ENCODE data around the gene LRRTM2. TPM values are rescaled to one million over a fixed set of nuclear protein-coding genes. Genes with fewer than 3 reads are reported as not detected.

Gene LRRTM2
- total RNA-seq, 2 donors from 2014 or later = not detected

- Histone ChIP-seq H3K9me3 (no peaks in the 10 kb centered on the region), H3K36me3 (no peaks in the 10 kb centered on the region), H3K27me3 (replicated peaks; ENCODE audit: insufficient read depth) (no peaks in the 10 kb centered on the region), H3K4me3 (no peak overlapping the region), H3K4me1 (replicated peaks) (no peaks in the 10 kb centered on the region), H3K27ac (no peak overlapping the region)
- 91% methylated on average over 3 of the region's 3 CpGs for WGBS
- TF ChIP-seq, protein P1, sequence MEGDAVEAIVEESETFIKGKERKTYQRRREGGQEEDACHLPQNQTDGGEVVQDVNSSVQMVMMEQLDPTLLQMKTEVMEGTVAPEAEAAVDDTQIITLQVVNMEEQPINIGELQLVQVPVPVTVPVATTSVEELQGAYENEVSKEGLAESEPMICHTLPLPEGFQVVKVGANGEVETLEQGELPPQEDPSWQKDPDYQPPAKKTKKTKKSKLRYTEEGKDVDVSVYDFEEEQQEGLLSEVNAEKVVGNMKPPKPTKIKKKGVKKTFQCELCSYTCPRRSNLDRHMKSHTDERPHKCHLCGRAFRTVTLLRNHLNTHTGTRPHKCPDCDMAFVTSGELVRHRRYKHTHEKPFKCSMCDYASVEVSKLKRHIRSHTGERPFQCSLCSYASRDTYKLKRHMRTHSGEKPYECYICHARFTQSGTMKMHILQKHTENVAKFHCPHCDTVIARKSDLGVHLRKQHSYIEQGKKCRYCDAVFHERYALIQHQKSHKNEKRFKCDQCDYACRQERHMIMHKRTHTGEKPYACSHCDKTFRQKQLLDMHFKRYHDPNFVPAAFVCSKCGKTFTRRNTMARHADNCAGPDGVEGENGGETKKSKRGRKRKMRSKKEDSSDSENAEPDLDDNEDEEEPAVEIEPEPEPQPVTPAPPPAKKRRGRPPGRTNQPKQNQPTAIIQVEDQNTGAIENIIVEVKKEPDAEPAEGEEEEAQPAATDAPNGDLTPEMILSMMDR (IDR thresholded peaks at IDR 0.05) = no peak
- no peak for TF ChIP-seq POLR2AphosphoS5 (IDR thresholded peaks at IDR 0.05)
- no peak for TF ChIP-seq POLR2A (IDR thresholded peaks at IDR 0.05)
- intact Hi-C loops (cut with DNase I) = no loop called here
- no peak for DNase-seq (ENCODE audit: low spot score)
These were observed 39.2 kb upstream of the LRRTM2 start for GRCh38 chr5:138914338-138914737.

GRCh38 chr5:138913773-138914172, 38.6 kb upstream of the LRRTM2 start:
- WGBS = over 99% methylated on average over 3 of the region's 3 CpGs
- DNase-seq (ENCODE audit: low spot score) = no peak
- H3K4me3 ChIP-seq = no peak overlapping the region
- H3K9me3 ChIP-seq = no peaks in the 10 kb centered on the region
- no peaks in the 10 kb centered on the region for H3K4me1 ChIP-seq (replicated peaks)
- TF ChIP-seq, protein P1 (IDR thresholded peaks at IDR 0.05) = no peak
- TF ChIP-seq POLR2A (IDR thresholded peaks at IDR 0.05) (no peak), POLR2AphosphoS5 (IDR thresholded peaks at IDR 0.05) (no peak)
- H3K27ac ChIP-seq = no peak overlapping the region
- no peaks in the 10 kb centered on the region for H3K36me3 ChIP-seq
- intact Hi-C loops (cut with DNase I) = no loop called here
- no peaks in the 10 kb centered on the region for H3K27me3 ChIP-seq (replicated peaks; ENCODE audit: insufficient read depth)

- 89% methylated on average over 4 of the region's 4 CpGs for WGBS
- intact Hi-C loops (cut with DNase I) = no loop called here
These were observed 37.0 kb upstream of the LRRTM2 start for GRCh38 chr5:138912093-138912492.

GRCh38 chr5:138911441-138911840, 36.3 kb upstream of the LRRTM2 start:
- H3K27ac ChIP-seq = no peak overlapping the region
- H3K9me3 ChIP-seq = no peaks in the 10 kb centered on the region
- H3K4me3 ChIP-seq = no peak overlapping the region
- no peaks in the 10 kb centered on the region for H3K27me3 ChIP-seq (replicated peaks; ENCODE audit: insufficient read depth)
- H3K36me3 ChIP-seq = no peaks in the 10 kb centered on the region
- DNase-seq (ENCODE audit: low spot score) = no peak
- no peaks in the 10 kb centered on the region for H3K4me1 ChIP-seq (replicated peaks)
- intact Hi-C loops (cut with DNase I) = no loop called here
- TF ChIP-seq POLR2AphosphoS5 (IDR thresholded peaks at IDR 0.05) (no peak), POLR2A (IDR thresholded peaks at IDR 0.05) (no peak)
- TF ChIP-seq, protein P1 (IDR thresholded peaks at IDR 0.05) = no peak

More at GRCh38 chr5:138912093-138912492, 37.0 kb upstream of the LRRTM2 start:
- no peaks in the 10 kb centered on the region for H3K36me3 ChIP-seq
- H3K9me3 ChIP-seq = no peaks in the 10 kb centered on the region
- no peaks in the 10 kb centered on the region for H3K4me1 ChIP-seq (replicated peaks)
- no peaks in the 10 kb centered on the region for H3K27me3 ChIP-seq (replicated peaks; ENCODE audit: insufficient read depth)
- H3K27ac ChIP-seq = no peak overlapping the region
- H3K4me3 ChIP-seq = no peak overlapping the region
- TF ChIP-seq POLR2AphosphoS5 (IDR thresholded peaks at IDR 0.05) (no peak), POLR2A (IDR thresholded peaks at IDR 0.05) (no peak)
- TF ChIP-seq, protein P1 (IDR thresholded peaks at IDR 0.05) = no peak
- DNase-seq (ENCODE audit: low spot score) = no peak

GRCh38 chr5:138910546-138911185, 35.5 kb upstream of the LRRTM2 start:
- H3K27ac ChIP-seq = no peak overlapping the region
- no peaks in the 10 kb centered on the region for H3K36me3 ChIP-seq
- H3K27me3 ChIP-seq (replicated peaks; ENCODE audit: insufficient read depth) = no peaks in the 10 kb centered on the region
- intact Hi-C loops (cut with DNase I) = no loop called here
- no peak for DNase-seq (ENCODE audit: low spot score)
- H3K9me3 ChIP-seq = no peaks in the 10 kb centered on the region
- WGBS = 89% methylated on average over 7 of the region's 7 CpGs
- H3K4me3 ChIP-seq = no peak overlapping the region
- no peaks in the 10 kb centered on the region for H3K4me1 ChIP-seq (replicated peaks)
- TF ChIP-seq POLR2AphosphoS5 (IDR thresholded peaks at IDR 0.05) (no peak), POLR2A (IDR thresholded peaks at IDR 0.05) (no peak)
- TF ChIP-seq, protein P1 (IDR thresholded peaks at IDR 0.05) = no peak

Measured in prostate gland (tissue), 2 donors.